Measurements from ENCODE around the gene PTPN5.

Gene PTPN5

GRCh38 chr11:18731441-18731840 lies 60.2 kb downstream of the PTPN5 start:
- no peak for ATAC-seq
- TF ChIP-seq TSHZ2 (CRISPR knock-in tag; IDR thresholded peaks at IDR 0.05), result no peak
- no peak for TF ChIP-seq RARB (CRISPR knock-in tag; IDR thresholded peaks at IDR 0.05)
- TF ChIP-seq PPARA (CRISPR knock-in tag; IDR thresholded peaks at IDR 0.05; ENCODE audit: borderline replicate concordance), result no peak
- TF ChIP-seq ZFP3 (CRISPR knock-in tag; IDR thresholded peaks at IDR 0.05), result no peak
- TF ChIP-seq OSR1 (CRISPR knock-in tag; IDR thresholded peaks at IDR 0.05), result no peak
- TF ChIP-seq, protein P1, sequence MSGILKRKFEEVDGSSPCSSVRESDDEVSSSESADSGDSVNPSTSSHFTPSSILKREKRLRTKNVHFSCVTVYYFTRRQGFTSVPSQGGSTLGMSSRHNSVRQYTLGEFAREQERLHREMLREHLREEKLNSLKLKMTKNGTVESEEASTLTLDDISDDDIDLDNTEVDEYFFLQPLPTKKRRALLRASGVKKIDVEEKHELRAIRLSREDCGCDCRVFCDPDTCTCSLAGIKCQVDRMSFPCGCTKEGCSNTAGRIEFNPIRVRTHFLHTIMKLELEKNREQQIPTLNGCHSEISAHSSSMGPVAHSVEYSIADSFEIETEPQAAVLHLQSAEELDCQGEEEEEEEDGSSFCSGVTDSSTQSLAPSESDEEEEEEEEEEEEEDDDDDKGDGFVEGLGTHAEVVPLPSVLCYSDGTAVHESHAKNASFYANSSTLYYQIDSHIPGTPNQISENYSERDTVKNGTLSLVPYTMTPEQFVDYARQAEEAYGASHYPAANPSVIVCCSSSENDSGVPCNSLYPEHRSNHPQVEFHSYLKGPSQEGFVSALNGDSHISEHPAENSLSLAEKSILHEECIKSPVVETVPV (CRISPR knock-in tag; IDR thresholded peaks at IDR 0.05), result no peak
- no peak for TF ChIP-seq ZNF565 (CRISPR knock-in tag; conservative IDR thresholded peaks at IDR 0.05; ENCODE audit: low read depth)
- TF ChIP-seq GLIS3 (CRISPR knock-in tag; IDR thresholded peaks at IDR 0.05), result no peak
- TF ChIP-seq CSDC2 (CRISPR knock-in tag; IDR thresholded peaks at IDR 0.05), result no peak
- no peak for TF ChIP-seq TOX (CRISPR knock-in tag; IDR thresholded peaks at IDR 0.05; ENCODE audit: borderline replicate concordance)
- no peak for TF ChIP-seq ZNF8 (CRISPR knock-in tag; IDR thresholded peaks at IDR 0.05)
- no peak for TF ChIP-seq ISL1 (CRISPR knock-in tag; IDR thresholded peaks at IDR 0.05)
- TF ChIP-seq, protein P2, sequence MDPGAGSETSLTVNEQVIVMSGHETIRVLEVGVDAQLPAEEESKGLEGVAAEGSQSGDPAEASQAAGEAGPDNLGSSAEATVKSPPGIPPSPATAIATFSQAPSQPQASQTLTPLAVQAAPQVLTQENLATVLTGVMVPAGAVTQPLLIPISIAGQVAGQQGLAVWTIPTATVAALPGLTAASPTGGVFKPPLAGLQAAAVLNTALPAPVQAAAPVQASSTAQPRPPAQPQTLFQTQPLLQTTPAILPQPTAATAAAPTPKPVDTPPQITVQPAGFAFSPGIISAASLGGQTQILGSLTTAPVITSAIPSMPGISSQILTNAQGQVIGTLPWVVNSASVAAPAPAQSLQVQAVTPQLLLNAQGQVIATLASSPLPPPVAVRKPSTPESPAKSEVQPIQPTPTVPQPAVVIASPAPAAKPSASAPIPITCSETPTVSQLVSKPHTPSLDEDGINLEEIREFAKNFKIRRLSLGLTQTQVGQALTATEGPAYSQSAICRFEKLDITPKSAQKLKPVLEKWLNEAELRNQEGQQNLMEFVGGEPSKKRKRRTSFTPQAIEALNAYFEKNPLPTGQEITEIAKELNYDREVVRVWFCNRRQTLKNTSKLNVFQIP (CRISPR knock-in tag; IDR thresholded peaks at IDR 0.05; ENCODE audit: borderline replicate concordance, low read depth), result no peak

DNA sequence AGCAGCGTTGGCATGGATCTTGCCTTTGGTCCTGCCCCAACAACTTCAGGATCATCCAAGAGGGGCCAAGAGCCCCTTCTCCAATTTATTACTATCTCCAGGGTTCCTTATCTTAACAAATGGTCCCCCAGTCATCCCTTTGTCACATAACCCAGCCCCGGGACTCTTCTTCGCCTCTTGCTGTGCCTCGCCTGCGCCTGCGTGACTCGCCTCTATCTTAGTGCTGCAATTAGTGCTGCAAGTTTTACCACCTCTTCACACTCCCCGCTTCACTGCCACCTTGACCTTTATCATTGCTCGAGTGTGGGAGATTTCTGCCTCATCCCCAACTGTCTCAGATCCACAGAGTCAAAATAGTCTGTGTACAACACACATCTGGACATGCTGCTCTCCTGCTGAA lies 61.6 kb downstream of the PTPN5 start:
- TF ChIP-seq ZFP30 (CRISPR knock-in tag; IDR thresholded peaks at IDR 0.05), result no peak
- TF ChIP-seq ZNF70 (CRISPR knock-in tag; IDR thresholded peaks at IDR 0.05), result no peak
- TF ChIP-seq, protein P1 (CRISPR knock-in tag; IDR thresholded peaks at IDR 0.05), result no peak
- no peak for TF ChIP-seq ARNTL (CRISPR knock-in tag; IDR thresholded peaks at IDR 0.05; ENCODE audit: borderline replicate concordance, low read depth)
- TF ChIP-seq OSR1 (CRISPR knock-in tag; IDR thresholded peaks at IDR 0.05), result no peak
- no peak for TF ChIP-seq TCF4 (CRISPR knock-in tag; IDR thresholded peaks at IDR 0.05; ENCODE audit: borderline replicate concordance)

GRCh38 chr11:18729426-18729825 lies 62.2 kb downstream of the PTPN5 start:
- ATAC-seq, result no peak
- TF ChIP-seq ZNF8 (CRISPR knock-in tag; IDR thresholded peaks at IDR 0.05) (no peak), BACH2 (CRISPR knock-in tag; IDR thresholded peaks at IDR 0.05; ENCODE audit: borderline replicate concordance) (no peak), TSHZ2 (CRISPR knock-in tag; IDR thresholded peaks at IDR 0.05) (no peak), SNAI2 (CRISPR knock-in tag; IDR thresholded peaks at IDR 0.05) (no peak), ISL1 (CRISPR knock-in tag; IDR thresholded peaks at IDR 0.05) (no peak), ZFP3 (CRISPR knock-in tag; IDR thresholded peaks at IDR 0.05) (no peak), OSR1 (CRISPR knock-in tag; IDR thresholded peaks at IDR 0.05) (no peak), ARNTL (CRISPR knock-in tag; IDR thresholded peaks at IDR 0.05; ENCODE audit: borderline replicate concordance, low read depth) (no peak), TCF4 (CRISPR knock-in tag; IDR thresholded peaks at IDR 0.05; ENCODE audit: borderline replicate concordance) (no peak)
- TF ChIP-seq, protein P3, sequence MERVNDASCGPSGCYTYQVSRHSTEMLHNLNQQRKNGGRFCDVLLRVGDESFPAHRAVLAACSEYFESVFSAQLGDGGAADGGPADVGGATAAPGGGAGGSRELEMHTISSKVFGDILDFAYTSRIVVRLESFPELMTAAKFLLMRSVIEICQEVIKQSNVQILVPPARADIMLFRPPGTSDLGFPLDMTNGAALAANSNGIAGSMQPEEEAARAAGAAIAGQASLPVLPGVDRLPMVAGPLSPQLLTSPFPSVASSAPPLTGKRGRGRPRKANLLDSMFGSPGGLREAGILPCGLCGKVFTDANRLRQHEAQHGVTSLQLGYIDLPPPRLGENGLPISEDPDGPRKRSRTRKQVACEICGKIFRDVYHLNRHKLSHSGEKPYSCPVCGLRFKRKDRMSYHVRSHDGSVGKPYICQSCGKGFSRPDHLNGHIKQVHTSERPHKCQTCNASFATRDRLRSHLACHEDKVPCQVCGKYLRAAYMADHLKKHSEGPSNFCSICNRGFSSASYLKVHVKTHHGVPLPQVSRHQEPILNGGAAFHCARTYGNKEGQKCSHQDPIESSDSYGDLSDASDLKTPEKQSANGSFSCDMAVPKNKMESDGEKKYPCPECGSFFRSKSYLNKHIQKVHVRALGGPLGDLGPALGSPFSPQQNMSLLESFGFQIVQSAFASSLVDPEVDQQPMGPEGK (CRISPR knock-in tag; IDR thresholded peaks at IDR 0.05; ENCODE audit: borderline replicate concordance), result no peak
- TF ChIP-seq, protein P1 (CRISPR knock-in tag; IDR thresholded peaks at IDR 0.05), result no peak
- TF ChIP-seq, protein P4, sequence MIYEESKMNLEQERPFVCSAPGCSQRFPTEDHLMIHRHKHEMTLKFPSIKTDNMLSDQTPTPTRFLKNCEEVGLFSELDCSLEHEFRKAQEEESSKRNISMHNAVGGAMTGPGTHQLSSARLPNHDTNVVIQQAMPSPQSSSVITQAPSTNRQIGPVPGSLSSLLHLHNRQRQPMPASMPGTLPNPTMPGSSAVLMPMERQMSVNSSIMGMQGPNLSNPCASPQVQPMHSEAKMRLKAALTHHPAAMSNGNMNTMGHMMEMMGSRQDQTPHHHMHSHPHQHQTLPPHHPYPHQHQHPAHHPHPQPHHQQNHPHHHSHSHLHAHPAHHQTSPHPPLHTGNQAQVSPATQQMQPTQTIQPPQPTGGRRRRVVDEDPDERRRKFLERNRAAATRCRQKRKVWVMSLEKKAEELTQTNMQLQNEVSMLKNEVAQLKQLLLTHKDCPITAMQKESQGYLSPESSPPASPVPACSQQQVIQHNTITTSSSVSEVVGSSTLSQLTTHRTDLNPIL (CRISPR knock-in tag; IDR thresholded peaks at IDR 0.05; ENCODE audit: low read depth), result no peak

More for the DNA sequence above, 61.6 kb downstream of the PTPN5 start:
- ATAC-seq, result no peak

All from SK-N-SH treated with all-trans-retinoic acid at 6 μM for 48 hours (cell line).